K562 (cell line): Measurements from ENCODE around the gene BTRC. TPM values are rescaled to one million over a fixed set of nuclear protein-coding genes. Genes with fewer than 3 reads are reported as not detected.
"Not testable (repeated sequence)": the region's sequence is repeated elsewhere in the genome, so short reads cannot be mapped to it uniquely, and the experiment has no call there.

Source experiments
- ATAC-seq: fragments of 200-7000 bp; cut with Tn5 transposase; 3 replicates; pipeline ENCODE4 v1.9.1; 2020; ENCODE audit warnings: moderate library complexity
- BruUV-seq: library from RNA; stranded (reverse); fragments of 400-500 nt; replicated peaks from 2 replicates; lab custom pipeline; 2021; lab: Mats Ljungman, UMichigan
- CTCF ChIA-PET: fragments of 300-600 bp; formaldehyde crosslinking; extraction: SDS; loops from one replicate; lab custom pipeline; 2021; ENCODE audit warnings: low intra/inter-chr PET ratio; lab: Yijun Ruan, JAX
- POLR2A ChIA-PET: fragments of 300-600, 350-650 bp; sonication (Branson Sonifier 250); formaldehyde crosslinking; extraction: SDS; loops from one replicate; lab custom pipeline; 2021; ENCODE audit warnings: antibody characterized with exemption, inconsistent platforms; lab: Yijun Ruan, JAX
- DNase-seq, 4 experiments: peaks; one replicate each; pipeline versions ENCODE4 v3.0.0 to v3.0.0-alpha.2; 2011 to 2018; ENCODE audit warnings: low spot score in 3 of 4, mixed read lengths in 3 of 4; ENCODE audit errors: extremely low read depth in 1 of 4
- FAIRE-seq: peaks from 2 replicates; lab custom pipeline; 2011; peaks lifted over from hg19 to GRCh38; lab: Jason Lieb, UNC
- H2AFZ ChIP-seq: 2 replicates; pipeline ENCODE4 v1.6.0; 2011; ENCODE audit warnings: low read depth, low read length, control low read depth, inconsistent platforms
- H3K27ac ChIP-seq: fragments of 200-600 bp; 3 replicates; pipeline ENCODE4 v1.8.0; 2011; ENCODE audit warnings: low read depth, mild to moderate bottlenecking, control low read depth, inconsistent platforms, low read length, moderate library complexity, mixed read lengths; ENCODE audit errors: extremely low read depth
- H3K27me3 ChIP-seq, 2 experiments: fragments of 300-600 bp in 1 of 2; 2 replicates in 1 of 2; 3 replicates in 1 of 2; pipeline versions ENCODE4 v1.6.0 to v1.8.0; 2011; ENCODE audit warnings: inconsistent platforms in 2 of 2, low read length in 2 of 2, mild to moderate bottlenecking in 1 of 2, mixed read lengths in 1 of 2, moderate library complexity in 1 of 2; ENCODE audit not compliant: control insufficient read depth in 2 of 2, insufficient read depth in 2 of 2
- H3K36me3 ChIP-seq: fragments of 300-600 bp; 3 replicates; pipeline ENCODE4 v1.8.0; 2011; ENCODE audit warnings: mild to moderate bottlenecking, low read length, inconsistent platforms; ENCODE audit not compliant: control insufficient read depth, insufficient read depth
- H3K4me1 ChIP-seq, 2 experiments: fragments of 200-600 bp in 1 of 2; replicated peaks in 1 of 2; 2 replicates in 1 of 2; 3 replicates in 1 of 2; pipeline versions ENCODE4 v1.5.1 to v1.8.0; 2011; ENCODE audit warnings: inconsistent platforms in 2 of 2, low read length in 2 of 2, mild to moderate bottlenecking in 1 of 2, mixed read lengths in 1 of 2, moderate library complexity in 1 of 2; ENCODE audit not compliant: control insufficient read depth in 2 of 2, insufficient read depth in 2 of 2
- H3K4me2 ChIP-seq: 2 replicates; pipeline ENCODE4 v1.6.1; 2011; ENCODE audit warnings: low read length, control low read depth, inconsistent platforms, mixed read lengths; ENCODE audit not compliant: insufficient read depth
- H3K4me3 ChIP-seq: fragments of 200-600 bp; sonication (generic), shearing (Covaris generic); 2 replicates; pipeline ENCODE4 v1.5.1; 2016; ENCODE audit warnings: control low read depth, inconsistent platforms
- H3K79me2 ChIP-seq: fragments of 200-600 bp; 3 replicates; pipeline ENCODE4 v1.8.0; 2011; ENCODE audit warnings: low read length, inconsistent platforms; ENCODE audit not compliant: control insufficient read depth, insufficient read depth
- H3K9ac ChIP-seq, 2 experiments: 2 replicates each; pipeline versions ENCODE4 v1.6.0 to v1.6.1; 2011; ENCODE audit warnings: low read depth in 2 of 2, low read length in 2 of 2, control low read depth in 1 of 2, inconsistent platforms in 1 of 2, mild to moderate bottlenecking in 1 of 2, mixed read lengths in 1 of 2; ENCODE audit not compliant: insufficient read depth in 1 of 2
- H3K9me1 ChIP-seq: one replicate; pipeline ENCODE4 v1.6.0; 2011; ENCODE audit warnings: inconsistent platforms, mild to moderate bottlenecking, low read length, moderate library complexity; ENCODE audit not compliant: control insufficient read depth, insufficient read depth
- H3K9me3 ChIP-seq: replicated peaks from 2 replicates; pipeline ENCODE4 v1.5.1; 2011; ENCODE audit warnings: low read depth, low read length, inconsistent platforms; ENCODE audit not compliant: control insufficient read depth, insufficient read depth
- H4K20me1 ChIP-seq: replicated peaks from 2 replicates; pipeline ENCODE4 v1.6.1; 2011; ENCODE audit warnings: low read length, inconsistent platforms, mixed read lengths; ENCODE audit not compliant: control insufficient read depth, insufficient read depth
- ATF1 ChIP-seq, 2 experiments: fragments of 450-650 bp in 1 of 2; IDR thresholded peaks; 2 replicates each; pipeline ENCODE4 v1.6.1; 2016; ENCODE audit warnings: missing compliant biosample characterization in 1 of 2, missing genetic modification characterization in 1 of 2
- ATF7 ChIP-seq: fragments of 450-650 bp; IDR thresholded peaks from 2 replicates; pipeline ENCODE4 v1.7.1; 2014; ENCODE audit warnings: mild to moderate bottlenecking, moderate library complexity
- MYBL2 ChIP-seq, 2 experiments: fragments of 450-650 bp in 1 of 2; sonication (generic) in 1 of 2; formaldehyde crosslinking in 1 of 2; IDR thresholded peaks; 2 replicates each; pipeline versions ENCODE4 v1.6.1 to v1.8.1; 2017 to 2022; ENCODE audit warnings: borderline replicate concordance in 1 of 2, inconsistent platforms in 1 of 2, low read depth in 1 of 2, mild to moderate bottlenecking in 1 of 2, missing genetic modification reagents in 1 of 2, moderate library complexity in 1 of 2
- SAP30 ChIP-seq: fragments of 200-600 bp; sonication (generic); IDR thresholded peaks from 2 replicates; pipeline ENCODE4 v1.6.1; 2012; ENCODE audit warnings: borderline replicate concordance, low read depth, mild to moderate bottlenecking, moderate library complexity, low read length, control low read depth, inconsistent platforms; ENCODE audit not compliant: insufficient read depth, poor library complexity, severe bottlenecking
- TRIM24 ChIP-seq, 2 experiments: fragments of 450-650 bp; IDR thresholded peaks; 2 replicates each; pipeline ENCODE4 v1.6.1; 2016
- ZNF224 ChIP-seq: sonication (generic); formaldehyde crosslinking; IDR thresholded peaks from 2 replicates; pipeline ENCODE4 v1.8.0; 2022; ENCODE audit warnings: mild to moderate bottlenecking, missing genetic modification reagents
- ZNF699 ChIP-seq: fragments of 250-450 bp; sonication (Bioruptor Pico); IDR thresholded peaks from 2 replicates; pipeline ENCODE4 v1.8.0; 2021; ENCODE audit warnings: mild to moderate bottlenecking, moderate library complexity; ENCODE audit not compliant: insufficient replicate concordance
- WGBS: fragments of 100-300 bp; shearing (Covaris generic); methylation state at CpG from one replicate; pipeline ENCODE4 v1.1.6; 2016; ENCODE audit warnings: low coverage, mixed read lengths; ENCODE audit not compliant: insufficient coverage; ENCODE audit errors: missing lambda C conversion rate; 5-methylcytosine and 5-hydroxymethylcytosine counted together
- in situ Hi-C: fragments of 300-500 bp; cut with MboI; formaldehyde crosslinking; loops from 4 replicates; pipeline ENCODE4 v1.15.0; 2018; ENCODE audit warnings: inconsistent platforms, mixed read lengths
- intact Hi-C: fragments of 100-400 bp; cut with micrococcal nuclease; formaldehyde crosslinking; loops from 2 replicates; pipeline ENCODE4 v1.14.2; 2022
- polyA plus RNA-seq, 8 experiments: library from polyadenylated mRNA; depleted of rRNA in 4 of 8; stranded (reverse) in 5 of 8; unstranded in 3 of 8; fragments of >200 nt; fragmentation: Nextera tagmentation in 2 of 8; fragmentation: Illumina TruSeq in 1 of 8; extraction: Ambion mirVana in 2 of 8; extraction: Trizol in 1 of 8; gene quantifications; 2 replicates each; pipeline versions ENCODE4 v1.2.1 to v1.2.3, GENCODE V29; 2011 to 2014; ENCODE audit warnings: inconsistent platforms in 1 of 8, missing spikeins in 1 of 8
- total RNA-seq, 7 experiments: library from RNA; depleted of rRNA in 6 of 7; stranded (reverse); fragments of >200 nt in 6 of 7; fragmentation: Illumina TruSeq in 2 of 7; extraction: Trizol in 2 of 7; gene quantifications; 2 replicates each; pipeline versions ENCODE4 v1.2.1 to v1.2.3, GENCODE V29; 2011 to 2021; ENCODE audit warnings: low replicate concordance in 1 of 7
- TF ChIP-seq, protein P1 (sequence below), 2 experiments: fragments of 450-650 bp in 1 of 2; sonication (generic) in 1 of 2; formaldehyde crosslinking in 1 of 2; IDR thresholded peaks in 1 of 2; conservative IDR thresholded peaks in 1 of 2; 2 replicates each; pipeline versions ENCODE4 v1.6.1 to v1.8.1; 2016 to 2023; ENCODE audit warnings: mild to moderate bottlenecking in 2 of 2, moderate library complexity in 2 of 2, inconsistent platforms in 1 of 2, missing genetic modification reagents in 1 of 2
- TF ChIP-seq, protein P2 (sequence below): fragments of 250-450 bp; sonication (Bioruptor Pico); IDR thresholded peaks from 2 replicates; pipeline ENCODE4 v1.4.0; 2020; ENCODE audit warnings: mild to moderate bottlenecking, moderate library complexity
- TF ChIP-seq, protein P3 (sequence below): fragments of 250-450 bp; sonication (Bioruptor Pico); IDR thresholded peaks from 2 replicates; pipeline ENCODE4 v1.8.0; 2022; ENCODE audit warnings: inconsistent platforms

Gene BTRC
- total and polyA plus RNA-seq, 9 of the 15 experiments (the other 6 are each of a cell fraction or from before 2014, with no cell fraction given) = 1.6 to 15.4 (median 7.0) TPM

DNA sequence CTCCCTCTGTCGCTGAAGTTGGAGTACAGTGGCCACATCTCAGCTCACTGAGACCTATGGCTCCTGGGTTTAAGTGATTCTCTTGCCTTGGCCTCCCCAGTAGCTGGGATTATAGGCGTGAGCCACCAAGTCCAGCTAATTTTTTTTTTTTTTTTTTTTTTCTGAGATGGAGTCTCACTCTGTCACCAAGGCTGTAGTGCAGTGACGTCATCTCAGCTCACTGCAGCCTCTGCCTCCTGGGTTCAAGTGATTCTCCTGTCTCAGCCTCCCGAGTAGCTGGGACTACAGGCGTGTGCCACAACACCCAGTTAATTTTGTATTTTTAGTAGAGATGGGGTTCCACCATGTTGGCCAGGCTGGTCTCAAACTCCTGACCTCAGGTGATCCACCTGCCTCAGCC, 19.7 kb upstream of the BTRC start:
- BruUV-seq; DNase-seq; H3K9ac ChIP-seq; H3K4me2 ChIP-seq; H3K4me3 ChIP-seq; in situ Hi-C loops; H2AFZ ChIP-seq; CTCF ChIA-PET; ATAC-seq; H3K36me3 ChIP-seq; intact Hi-C loops; H4K20me1 ChIP-seq; H3K9me1 ChIP-seq; H3K9me3 ChIP-seq; H3K27me3 ChIP-seq; H3K27ac ChIP-seq; H3K4me1 ChIP-seq; H3K79me2 ChIP-seq; FAIRE-seq; TF ChIP-seq ATF1 (CRISPR knock-in tag; IDR thresholded peaks at IDR 0.05): not testable (repeated sequence)
- POLR2A ChIA-PET = interaction anchor here (0.6 kb wide), 1 partner anchor 45 kb away, joined by 4 read pairs; no protein-coding TSS in a partner anchor
- WGBS = 3% methylated on average over 3 of the region's 5 CpGs
- peak; percentile 39 for TF ChIP-seq ATF1 (tag; IDR thresholded peaks at IDR 0.05)
- TF ChIP-seq, protein P1, sequence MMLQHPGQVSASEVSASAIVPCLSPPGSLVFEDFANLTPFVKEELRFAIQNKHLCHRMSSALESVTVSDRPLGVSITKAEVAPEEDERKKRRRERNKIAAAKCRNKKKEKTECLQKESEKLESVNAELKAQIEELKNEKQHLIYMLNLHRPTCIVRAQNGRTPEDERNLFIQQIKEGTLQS (IDR thresholded peaks at IDR 0.05) = peak; percentile 61
- TF ChIP-seq, protein P1 (CRISPR knock-in tag; conservative IDR thresholded peaks at IDR 0.05) = not testable (repeated sequence)
- TF ChIP-seq ATF7 = peak; percentile 68; the same call in 1 of the 2 replicates

DNA sequence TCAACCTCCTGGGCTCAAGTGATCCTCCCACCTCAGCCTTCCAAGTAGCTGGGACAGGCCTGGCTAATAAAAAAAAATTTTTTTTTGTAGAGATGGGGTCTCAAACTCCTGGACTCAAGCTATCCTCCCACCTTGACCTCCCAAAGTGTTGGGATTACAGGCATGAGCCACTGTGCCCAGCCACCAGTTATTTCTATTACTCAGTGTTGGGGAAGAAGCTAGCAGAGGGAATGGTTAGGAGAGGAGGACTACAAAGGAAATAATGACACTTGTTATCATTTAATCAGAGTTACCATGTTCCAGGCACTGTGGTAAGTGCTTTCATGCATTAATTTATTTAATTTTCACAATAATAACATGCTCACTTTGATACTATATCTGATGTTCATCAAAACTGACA, 17.6 kb upstream of the BTRC start:
- DNase-seq (no peak), ATAC-seq (no peak), FAIRE-seq (no peak)
- Histone ChIP-seq H3K9me1 (no peaks in the 10 kb centered on the region), H3K27me3 (peaks cover 0 to 7% of the 10 kb centered on the region in 2 experiments; a peak in 2 of 5 replicates), H3K27ac (no peak overlapping the region), H3K4me2 (no peak overlapping the region), H3K9me3 (no peaks in the 10 kb centered on the region), H3K36me3 (no peaks in the 10 kb centered on the region), H3K9ac (no peak overlapping the region), H3K79me2 (no peaks in the 10 kb centered on the region), H2AFZ (no peak overlapping the region), H4K20me1 (no peaks in the 10 kb centered on the region; the same call in 1 of the 2 replicates), H3K4me3 (no peak overlapping the region), H3K4me1 (no peaks in the 10 kb centered on the region; a peak in 2 of 5 replicates)
- ChIA-PET CTCF (no interaction called here), POLR2A (no interaction called here)
- no TSS peak for BruUV-seq
- intact Hi-C loops = no loop called here
- in situ Hi-C loops = no loop called here
- TF ChIP-seq SAP30 = no peak
- no peak for TF ChIP-seq ZNF224 (CRISPR knock-in tag)
- TF ChIP-seq MYBL2 (IDR thresholded peaks at IDR 0.05; ENCODE audit: low read depth) = no peak
- TF ChIP-seq MYBL2 (CRISPR knock-in tag; IDR thresholded peaks at IDR 0.05; ENCODE audit: borderline replicate concordance) = no peak
- no peak for TF ChIP-seq TRIM24 (IDR thresholded peaks at IDR 0.05)
- TF ChIP-seq, protein P2, sequence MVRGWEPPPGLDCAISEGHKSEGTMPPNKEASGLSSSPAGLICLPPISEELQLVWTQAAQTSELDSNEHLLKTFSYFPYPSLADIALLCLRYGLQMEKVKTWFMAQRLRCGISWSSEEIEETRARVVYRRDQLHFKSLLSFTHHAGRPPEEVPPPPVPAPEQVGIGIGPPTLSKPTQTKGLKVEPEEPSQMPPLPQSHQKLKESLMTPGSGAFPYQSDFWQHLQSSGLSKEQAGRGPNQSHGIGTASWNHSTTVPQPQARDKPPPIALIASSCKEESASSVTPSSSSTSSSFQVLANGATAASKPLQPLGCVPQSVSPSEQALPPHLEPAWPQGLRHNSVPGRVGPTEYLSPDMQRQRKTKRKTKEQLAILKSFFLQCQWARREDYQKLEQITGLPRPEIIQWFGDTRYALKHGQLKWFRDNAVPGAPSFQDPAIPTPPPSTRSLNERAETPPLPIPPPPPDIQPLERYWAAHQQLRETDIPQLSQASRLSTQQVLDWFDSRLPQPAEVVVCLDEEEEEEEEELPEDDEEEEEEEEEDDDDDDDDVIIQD (CRISPR knock-in tag) = no peak
- TF ChIP-seq, protein P3, sequence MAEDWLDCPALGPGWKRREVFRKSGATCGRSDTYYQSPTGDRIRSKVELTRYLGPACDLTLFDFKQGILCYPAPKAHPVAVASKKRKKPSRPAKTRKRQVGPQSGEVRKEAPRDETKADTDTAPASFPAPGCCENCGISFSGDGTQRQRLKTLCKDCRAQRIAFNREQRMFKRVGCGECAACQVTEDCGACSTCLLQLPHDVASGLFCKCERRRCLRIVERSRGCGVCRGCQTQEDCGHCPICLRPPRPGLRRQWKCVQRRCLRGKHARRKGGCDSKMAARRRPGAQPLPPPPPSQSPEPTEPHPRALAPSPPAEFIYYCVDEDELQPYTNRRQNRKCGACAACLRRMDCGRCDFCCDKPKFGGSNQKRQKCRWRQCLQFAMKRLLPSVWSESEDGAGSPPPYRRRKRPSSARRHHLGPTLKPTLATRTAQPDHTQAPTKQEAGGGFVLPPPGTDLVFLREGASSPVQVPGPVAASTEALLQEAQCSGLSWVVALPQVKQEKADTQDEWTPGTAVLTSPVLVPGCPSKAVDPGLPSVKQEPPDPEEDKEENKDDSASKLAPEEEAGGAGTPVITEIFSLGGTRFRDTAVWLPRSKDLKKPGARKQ = no peak
- TF ChIP-seq ZNF699 (CRISPR knock-in tag) = no peak
